PC-9 (cell line): ENCODE results near the gene SYT10. TPM values are rescaled to one million over a fixed set of nuclear protein-coding genes. Genes with fewer than 3 reads are reported as not detected.
"Not testable (repeated sequence)": the region's sequence is repeated elsewhere in the genome, so short reads cannot be mapped to it uniquely, and the experiment has no call there.

Experiments
- BruUV-seq: library from RNA; stranded (reverse); fragments of 400-500 nt; replicated peaks from 2 replicates; lab custom pipeline; 2021; lab: Mats Ljungman, UMichigan
- CTCF ChIA-PET: fragments of 300-600 bp; sonication (Branson Sonifier 250); formaldehyde crosslinking; loops from one replicate; lab custom pipeline; 2022; ENCODE audit warnings: antibody characterized with exemption; lab: Charles Lee
- POLR2A ChIA-PET: fragments of 300-600 bp; sonication (Branson Sonifier 250); formaldehyde crosslinking; loops from one replicate; lab custom pipeline; 2022; ENCODE audit warnings: antibody characterized with exemption; ENCODE audit not compliant: unreplicated experiment; lab: Charles Lee
- DNase-seq, 2 experiments: peaks; one replicate each; pipeline versions ENCODE4 v3.0.0 to v3.0.0-alpha.2; 2015 to 2022; ENCODE audit warnings: mixed read lengths in 1 of 2
- H2AFZ ChIP-seq: fragments of 200-600 bp; sonication (generic); 2 replicates; pipeline ENCODE4 v1.8.1; 2017; ENCODE audit warnings: antibody characterized with exemption
- H3F3A ChIP-seq: fragments of 200-600 bp; sonication (generic); 2 replicates; pipeline ENCODE4 v1.8.1; 2017; ENCODE audit warnings: antibody characterized with exemption, mild to moderate bottlenecking, low read depth; ENCODE audit not compliant: insufficient read depth
- H3K27ac ChIP-seq: fragments of 200-600 bp; sonication (generic); 2 replicates; pipeline ENCODE4 v1.6.1; 2016; ENCODE audit warnings: mixed run types
- H3K27me3 ChIP-seq: fragments of 200-600 bp; sonication (generic); 2 replicates; pipeline ENCODE4 v1.6.1; 2016; ENCODE audit warnings: low read depth, mixed run types; ENCODE audit not compliant: insufficient read depth
- H3K36me3 ChIP-seq: fragments of 200-600 bp; sonication (generic); 2 replicates; pipeline ENCODE4 v1.6.1; 2016; ENCODE audit warnings: low read depth, mixed run types
- H3K4me1 ChIP-seq: fragments of 200-600 bp; sonication (generic); replicated peaks from 2 replicates; pipeline ENCODE4 v1.6.1; 2016; ENCODE audit warnings: mixed run types; ENCODE audit not compliant: insufficient read depth
- H3K4me2 ChIP-seq: fragments of 200-600 bp; sonication (generic); 2 replicates; pipeline ENCODE4 v1.6.1; 2017; ENCODE audit warnings: mixed run types
- H3K4me3 ChIP-seq: fragments of 200-600 bp; sonication (generic); 2 replicates; pipeline ENCODE4 v1.6.1; 2016; ENCODE audit warnings: mixed run types
- H3K79me2 ChIP-seq: fragments of 200-600 bp; sonication (generic); 2 replicates; pipeline ENCODE4 v1.6.1; 2017; ENCODE audit warnings: low read depth, mixed run types
- H3K9me2 ChIP-seq: fragments of 200-600 bp; sonication (generic); 2 replicates; pipeline ENCODE4 v1.8.1; 2017; ENCODE audit warnings: mild to moderate bottlenecking; ENCODE audit not compliant: insufficient read depth
- H3K9me3 ChIP-seq: fragments of 200-600 bp; sonication (generic); 2 replicates; pipeline ENCODE4 v1.8.1; 2016; ENCODE audit warnings: low read depth; ENCODE audit not compliant: insufficient read depth
- H4K20me1 ChIP-seq: fragments of 200-600 bp; sonication (generic); 2 replicates; pipeline ENCODE4 v1.8.1; 2017; ENCODE audit not compliant: insufficient read depth
- EZH2 ChIP-seq: fragments of 200-600 bp; sonication (generic); IDR thresholded peaks from 2 replicates; pipeline ENCODE4 v1.8.0; 2017; ENCODE audit warnings: antibody characterized with exemption, low read depth
- intact Hi-C: fragments of 100-400 bp; cut with micrococcal nuclease; formaldehyde crosslinking; loops from one replicate; pipeline ENCODE4 v1.10.0; 2022; ENCODE audit not compliant: unreplicated experiment
- total RNA-seq: library from RNA; stranded (reverse); gene quantifications from 2 replicates; pipeline ENCODE4 v1.2.3, GENCODE V29; 2021
- TF ChIP-seq, protein P1 (sequence below): fragments of 200-600 bp; sonication (generic); conservative IDR thresholded peaks from 2 replicates; pipeline ENCODE4 v1.6.1; 2017; ENCODE audit warnings: mixed run types, antibody characterized with exemption, mild to moderate bottlenecking, moderate library complexity

SYT10 gene
- total RNA-seq, 1 experiment from 2014 or later: not detected

- BruUV-seq: no TSS peak
- TF ChIP-seq, protein P1, sequence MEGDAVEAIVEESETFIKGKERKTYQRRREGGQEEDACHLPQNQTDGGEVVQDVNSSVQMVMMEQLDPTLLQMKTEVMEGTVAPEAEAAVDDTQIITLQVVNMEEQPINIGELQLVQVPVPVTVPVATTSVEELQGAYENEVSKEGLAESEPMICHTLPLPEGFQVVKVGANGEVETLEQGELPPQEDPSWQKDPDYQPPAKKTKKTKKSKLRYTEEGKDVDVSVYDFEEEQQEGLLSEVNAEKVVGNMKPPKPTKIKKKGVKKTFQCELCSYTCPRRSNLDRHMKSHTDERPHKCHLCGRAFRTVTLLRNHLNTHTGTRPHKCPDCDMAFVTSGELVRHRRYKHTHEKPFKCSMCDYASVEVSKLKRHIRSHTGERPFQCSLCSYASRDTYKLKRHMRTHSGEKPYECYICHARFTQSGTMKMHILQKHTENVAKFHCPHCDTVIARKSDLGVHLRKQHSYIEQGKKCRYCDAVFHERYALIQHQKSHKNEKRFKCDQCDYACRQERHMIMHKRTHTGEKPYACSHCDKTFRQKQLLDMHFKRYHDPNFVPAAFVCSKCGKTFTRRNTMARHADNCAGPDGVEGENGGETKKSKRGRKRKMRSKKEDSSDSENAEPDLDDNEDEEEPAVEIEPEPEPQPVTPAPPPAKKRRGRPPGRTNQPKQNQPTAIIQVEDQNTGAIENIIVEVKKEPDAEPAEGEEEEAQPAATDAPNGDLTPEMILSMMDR: no peak
- no peak for TF ChIP-seq EZH2
- Histone ChIP-seq H3K27me3 (no peaks in the 10 kb centered on the region), H3K4me2 (no peak overlapping the region), H3K9me2 (0 out of 2 replicates have a peak, but pooled peaks cover 5% of the 10 kb centered on the region), H3K4me3 (no peak overlapping the region), H3K79me2 (no peaks in the 10 kb centered on the region), H2AFZ (no peak overlapping the region), H3K27ac (no peak overlapping the region), H3K36me3 (no peaks in the 10 kb centered on the region), H3F3A (no peaks in the 10 kb centered on the region), H3K4me1 (no peaks in the 10 kb centered on the region), H4K20me1 (no peaks in the 10 kb centered on the region), H3K9me3 (no peaks in the 10 kb centered on the region)
- DNase-seq: no peak
- POLR2A ChIA-PET: no interaction called here
- intact Hi-C loops: no loop called here
- CTCF ChIA-PET: no interaction called here
These were observed 10.2 kb downstream of the SYT10 start for GRCh38 chr12:33429468-33429867.

DNA sequence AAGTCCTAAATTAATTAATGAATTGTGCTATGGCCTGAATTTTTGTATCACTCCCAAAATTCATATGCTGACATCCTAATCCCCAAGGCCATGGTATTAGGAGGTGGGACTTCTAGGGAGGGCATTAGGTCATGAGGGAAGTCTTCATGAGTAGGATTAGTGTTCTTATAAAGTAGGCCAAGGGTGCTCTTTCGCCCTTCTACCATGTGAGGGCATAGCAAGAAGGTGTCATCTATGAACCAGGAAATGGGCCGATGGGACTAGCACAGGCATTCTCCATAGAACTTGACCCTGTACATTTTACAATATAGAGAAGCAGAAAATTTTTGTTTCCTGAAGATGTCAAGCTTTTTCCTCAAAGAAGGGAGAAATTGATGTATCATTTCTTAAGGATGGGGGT lies 12.5 kb downstream of the SYT10 start:
- POLR2A ChIA-PET: no interaction called here
- Histone ChIP-seq H3K36me3 (no peaks in the 10 kb centered on the region), H4K20me1 (no peaks in the 10 kb centered on the region), H3F3A (no peaks in the 10 kb centered on the region), H2AFZ (no peak overlapping the region), H3K4me3 (no peak overlapping the region), H3K27ac (no peak overlapping the region), H3K79me2 (no peaks in the 10 kb centered on the region), H3K4me1 (no peaks in the 10 kb centered on the region), H3K9me2 (no peaks in the 10 kb centered on the region), H3K9me3 (no peaks in the 10 kb centered on the region; the same call in 1 of the 2 replicates), H3K27me3 (no peaks in the 10 kb centered on the region), H3K4me2 (no peak overlapping the region)
- no peak for DNase-seq
- TF ChIP-seq, protein P1: peak; percentile 30; the same call in 1 of the 2 replicates
- TF ChIP-seq EZH2: no peak
- intact Hi-C loops: loop anchor here (1.0 kb wide), 1 partner anchor 595 kb away; the partner anchor contains the start of gene ALG10
- BruUV-seq: no TSS peak
- CTCF ChIA-PET: interaction anchor here (0.6 kb wide), 1 partner anchor 1064 kb away, joined by 3 read pairs; no protein-coding TSS in a partner anchor

GRCh38 chr12:33423706-33424105 lies 15.9 kb downstream of the SYT10 start:
- no peaks in the 10 kb centered on the region for H4K20me1 ChIP-seq
- no peaks in the 10 kb centered on the region for H3K27me3 ChIP-seq
- no peaks in the 10 kb centered on the region for H3K79me2 ChIP-seq
- no peaks in the 10 kb centered on the region for H3K36me3 ChIP-seq
- CTCF ChIA-PET: no interaction called here
- no TSS peak for BruUV-seq
- no peaks in the 10 kb centered on the region for H3F3A ChIP-seq
- H3K9me2 ChIP-seq: no peaks in the 10 kb centered on the region; the same call in 1 of the 2 replicates
- POLR2A ChIA-PET: interaction anchor here (0.6 kb wide), 1 partner anchor 246 kb away, joined by 3 read pairs; no protein-coding TSS in a partner anchor
- no peak overlapping the region for H3K4me3 ChIP-seq
- no peak for DNase-seq
- no peak overlapping the region for H3K4me2 ChIP-seq
- no peaks in the 10 kb centered on the region; the same call in 1 of the 2 replicates for H3K9me3 ChIP-seq
- no peaks in the 10 kb centered on the region for H3K4me1 ChIP-seq
- no peak overlapping the region for H2AFZ ChIP-seq
- H3K27ac ChIP-seq: no peak overlapping the region
- intact Hi-C loops: no loop called here
- TF ChIP-seq, protein P1: no peak
- no peak for TF ChIP-seq EZH2

GRCh38 chr12:33412410-33412809 lies 27.2 kb downstream of the SYT10 start:
- H3K4me2 ChIP-seq, BruUV-seq, H3K36me3 ChIP-seq, H3K79me2 ChIP-seq, H3K27me3 ChIP-seq, H3K9me3 ChIP-seq, H3K4me1 ChIP-seq, intact Hi-C loops, H4K20me1 ChIP-seq, DNase-seq, POLR2A ChIA-PET, H2AFZ ChIP-seq, H3F3A ChIP-seq, CTCF ChIA-PET, H3K27ac ChIP-seq, H3K9me2 ChIP-seq, H3K4me3 ChIP-seq: not testable (repeated sequence)
